HepG2 (cell line): ENCODE data around the gene FAM222A. TPM values are rescaled to one million over a fixed set of nuclear protein-coding genes. Genes with fewer than 3 reads are reported as not detected.

Experiments
- DDIT3 ChIP-seq: sonication (generic); formaldehyde crosslinking; IDR thresholded peaks from 2 replicates; pipeline ENCODE4 v1.4.0; 2020; ENCODE audit warnings: mild to moderate bottlenecking, missing genetic modification reagents
- IKZF1 ChIP-seq: fragments of 450-650 bp; IDR thresholded peaks from 2 replicates; pipeline ENCODE4 v1.7.1; 2016
- PHF20 ChIP-seq: sonication (generic); formaldehyde crosslinking; IDR thresholded peaks from 2 replicates; pipeline ENCODE4 v1.5.0; 2020; ENCODE audit warnings: mild to moderate bottlenecking, missing genetic modification reagents
- PITX1 ChIP-seq: sonication (generic); formaldehyde crosslinking; IDR thresholded peaks from 2 replicates; pipeline ENCODE4 v1.5.1; 2020; ENCODE audit warnings: mild to moderate bottlenecking, missing genetic modification reagents
- RARA ChIP-seq: IDR thresholded peaks from 2 replicates; pipeline ENCODE4 v1.6.1; 2016; ENCODE audit warnings: missing genetic modification reagents, missing compliant biosample characterization
- RELA ChIP-seq: sonication (generic); formaldehyde crosslinking; IDR thresholded peaks from 2 replicates; pipeline ENCODE4 v1.4.0; 2020; ENCODE audit warnings: missing genetic modification reagents
- ZNF24 ChIP-seq: fragments of 450-650 bp; IDR thresholded peaks from 2 replicates; pipeline ENCODE4 v1.6.1; 2017; ENCODE audit warnings: antibody characterized with exemption, mild to moderate bottlenecking
- ZNF407 ChIP-seq: sonication (generic); formaldehyde crosslinking; IDR thresholded peaks from one replicate; pipeline ENCODE4 v1.5.1; 2020; ENCODE audit warnings: mild to moderate bottlenecking, missing genetic modification reagents; ENCODE audit errors: not compliant biosample characterization
- polyA plus RNA-seq, 8 experiments: library from polyadenylated mRNA; depleted of rRNA in 3 of 8; stranded (reverse) in 7 of 8; unstranded in 1 of 8; fragments of >200 nt; fragmentation: Illumina TruSeq in 4 of 8; extraction: Trizol in 4 of 8; gene quantifications; 2 replicates each; pipeline versions ENCODE4 v1.2.1 to v1.2.3, GENCODE V29; 2011 to 2016; ENCODE audit warnings: low read depth in 4 of 8, missing spikeins in 1 of 8, mixed read lengths in 1 of 8; ENCODE audit not compliant: insufficient read depth in 1 of 8
- total RNA-seq, 5 experiments: library from RNA; depleted of rRNA; stranded (reverse); fragments of >200 nt; fragmentation: Illumina TruSeq; extraction: Trizol; gene quantifications; 2 replicates each; pipeline ENCODE4 v1.2.3, GENCODE V29; 2016; ENCODE audit warnings: low read depth in 1 of 5
- TF ChIP-seq, protein P1 (sequence below): sonication (generic); formaldehyde crosslinking; IDR thresholded peaks from 2 replicates; pipeline ENCODE4 v1.5.0; 2020; ENCODE audit warnings: missing genetic modification reagents
- TF ChIP-seq, protein P2 (sequence below): sonication (generic); formaldehyde crosslinking; IDR thresholded peaks from 2 replicates; pipeline ENCODE4 v1.8.0; 2022; ENCODE audit warnings: missing genetic modification reagents, mild to moderate bottlenecking, inconsistent platforms, borderline replicate concordance
- TF ChIP-seq, protein P3 (sequence below): sonication (generic); formaldehyde crosslinking; IDR thresholded peaks from 2 replicates; pipeline ENCODE4 v1.5.0; 2020; ENCODE audit warnings: missing genetic modification reagents, mild to moderate bottlenecking, borderline replicate concordance
- TF ChIP-seq, protein P4 (sequence below): sonication (generic); formaldehyde crosslinking; IDR thresholded peaks from 2 replicates; pipeline ENCODE4 v1.5.0; 2020; ENCODE audit warnings: mild to moderate bottlenecking, missing genetic modification reagents, borderline replicate concordance

The FAM222A gene
- total and polyA plus RNA-seq, 2 of the 13 experiments (the other 11 are each of a cell fraction or from before 2014, with no cell fraction given) = 2.7 to 9.6 TPM

- TF ChIP-seq PHF20 (CRISPR knock-in tag) = no peak
- TF ChIP-seq, protein P1, sequence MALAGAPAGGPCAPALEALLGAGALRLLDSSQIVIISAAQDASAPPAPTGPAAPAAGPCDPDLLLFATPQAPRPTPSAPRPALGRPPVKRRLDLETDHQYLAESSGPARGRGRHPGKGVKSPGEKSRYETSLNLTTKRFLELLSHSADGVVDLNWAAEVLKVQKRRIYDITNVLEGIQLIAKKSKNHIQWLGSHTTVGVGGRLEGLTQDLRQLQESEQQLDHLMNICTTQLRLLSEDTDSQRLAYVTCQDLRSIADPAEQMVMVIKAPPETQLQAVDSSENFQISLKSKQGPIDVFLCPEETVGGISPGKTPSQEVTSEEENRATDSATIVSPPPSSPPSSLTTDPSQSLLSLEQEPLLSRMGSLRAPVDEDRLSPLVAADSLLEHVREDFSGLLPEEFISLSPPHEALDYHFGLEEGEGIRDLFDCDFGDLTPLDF (CRISPR knock-in tag) = no peak
- no peak; the same call in 1 of the 2 replicates for TF ChIP-seq RARA (CRISPR knock-in tag)
- TF ChIP-seq ZNF24 = no peak
- no peak for TF ChIP-seq DDIT3 (CRISPR knock-in tag)
- no peak for TF ChIP-seq IKZF1
- TF ChIP-seq ZNF407 (CRISPR knock-in tag) = no peak
- TF ChIP-seq, protein P2, sequence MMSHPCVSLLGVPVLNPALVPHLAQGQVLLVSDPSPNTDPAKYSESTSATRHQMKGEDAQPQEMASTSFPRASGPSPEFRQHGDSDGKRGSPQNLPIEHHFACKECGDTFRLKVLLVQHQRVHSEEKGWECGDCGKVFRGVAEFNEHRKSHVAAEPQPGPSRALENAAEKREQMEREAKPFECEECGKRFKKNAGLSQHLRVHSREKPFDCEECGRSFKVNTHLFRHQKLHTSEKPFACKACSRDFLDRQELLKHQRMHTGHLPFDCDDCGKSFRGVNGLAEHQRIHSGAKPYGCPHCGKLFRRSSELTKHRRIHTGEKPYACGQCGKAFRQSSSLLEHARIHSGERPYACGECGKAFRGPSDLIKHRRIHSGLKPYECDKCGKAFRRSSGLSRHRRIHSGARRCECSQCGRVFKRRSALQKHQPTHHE = 0 out of 2 replicates have a peak, but pooled peaks have one; percentile 55
- TF ChIP-seq, protein P3, sequence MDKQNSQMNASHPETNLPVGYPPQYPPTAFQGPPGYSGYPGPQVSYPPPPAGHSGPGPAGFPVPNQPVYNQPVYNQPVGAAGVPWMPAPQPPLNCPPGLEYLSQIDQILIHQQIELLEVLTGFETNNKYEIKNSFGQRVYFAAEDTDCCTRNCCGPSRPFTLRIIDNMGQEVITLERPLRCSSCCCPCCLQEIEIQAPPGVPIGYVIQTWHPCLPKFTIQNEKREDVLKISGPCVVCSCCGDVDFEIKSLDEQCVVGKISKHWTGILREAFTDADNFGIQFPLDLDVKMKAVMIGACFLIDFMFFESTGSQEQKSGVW (CRISPR knock-in tag) = no peak
- no peak for TF ChIP-seq RELA
- 0 out of 2 replicates have a peak, but pooled peaks have one; percentile 27 for TF ChIP-seq PITX1 (CRISPR knock-in tag)
- TF ChIP-seq, protein P4, sequence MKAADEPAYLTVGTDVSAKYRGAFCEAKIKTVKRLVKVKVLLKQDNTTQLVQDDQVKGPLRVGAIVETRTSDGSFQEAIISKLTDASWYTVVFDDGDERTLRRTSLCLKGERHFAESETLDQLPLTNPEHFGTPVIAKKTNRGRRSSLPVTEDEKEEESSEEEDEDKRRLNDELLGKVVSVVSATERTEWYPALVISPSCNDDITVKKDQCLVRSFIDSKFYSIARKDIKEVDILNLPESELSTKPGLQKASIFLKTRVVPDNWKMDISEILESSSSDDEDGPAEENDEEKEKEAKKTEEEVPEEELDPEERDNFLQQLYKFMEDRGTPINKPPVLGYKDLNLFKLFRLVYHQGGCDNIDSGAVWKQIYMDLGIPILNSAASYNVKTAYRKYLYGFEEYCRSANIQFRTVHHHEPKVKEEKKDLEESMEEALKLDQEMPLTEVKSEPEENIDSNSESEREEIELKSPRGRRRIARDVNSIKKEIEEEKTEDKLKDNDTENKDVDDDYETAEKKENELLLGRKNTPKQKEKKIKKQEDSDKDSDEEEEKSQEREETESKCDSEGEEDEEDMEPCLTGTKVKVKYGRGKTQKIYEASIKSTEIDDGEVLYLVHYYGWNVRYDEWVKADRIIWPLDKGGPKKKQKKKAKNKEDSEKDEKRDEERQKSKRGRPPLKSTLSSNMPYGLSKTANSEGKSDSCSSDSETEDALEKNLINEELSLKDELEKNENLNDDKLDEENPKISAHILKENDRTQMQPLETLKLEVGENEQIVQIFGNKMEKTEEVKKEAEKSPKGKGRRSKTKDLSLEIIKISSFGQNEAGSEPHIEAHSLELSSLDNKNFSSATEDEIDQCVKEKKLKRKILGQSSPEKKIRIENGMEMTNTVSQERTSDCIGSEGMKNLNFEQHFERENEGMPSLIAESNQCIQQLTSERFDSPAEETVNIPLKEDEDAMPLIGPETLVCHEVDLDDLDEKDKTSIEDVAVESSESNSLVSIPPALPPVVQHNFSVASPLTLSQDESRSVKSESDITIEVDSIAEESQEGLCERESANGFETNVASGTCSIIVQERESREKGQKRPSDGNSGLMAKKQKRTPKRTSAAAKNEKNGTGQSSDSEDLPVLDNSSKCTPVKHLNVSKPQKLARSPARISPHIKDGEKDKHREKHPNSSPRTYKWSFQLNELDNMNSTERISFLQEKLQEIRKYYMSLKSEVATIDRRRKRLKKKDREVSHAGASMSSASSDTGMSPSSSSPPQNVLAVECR (CRISPR knock-in tag) = peak; percentile 37; the same call in 1 of the 2 replicates
Measured at GRCh38 chr12:109727039-109727723, 13.6 kb downstream of the FAM222A start (continued).
